Astrocyte (in vitro differentiated cells and primary cell): ENCODE measurements around the gene ZNF518A.

ENCODE experiments used
- CTCF ChIP-seq: IDR thresholded peaks from 2 replicates; pipeline ENCODE4 v1.5.1; 2011; ENCODE audit warnings: low read depth, mild to moderate bottlenecking, inconsistent platforms, low read length, moderate library complexity; ENCODE audit not compliant: insufficient read depth
- EZH2 ChIP-seq: IDR thresholded peaks from 2 replicates; pipeline ENCODE4 v1.6.1; 2012; ENCODE audit warnings: mild to moderate bottlenecking, low read length, inconsistent platforms; ENCODE audit not compliant: insufficient read depth

- TF ChIP-seq CTCF (no peak), EZH2 (no peak)
Observed at GRCh38 chr10:96176985-96177384, 46.9 kb downstream of the ZNF518A start.
